GM19193 (cell line): Measurements from ENCODE around the gene TMEM178A.

Experiments used
- POLR2A ChIP-seq: IDR thresholded peaks from 4 replicates; pipeline ENCODE4 v1.6.1; 2011; ENCODE audit not compliant: insufficient read depth, insufficient read length; ENCODE audit errors: extremely low read depth

The TMEM178A gene

DNA sequence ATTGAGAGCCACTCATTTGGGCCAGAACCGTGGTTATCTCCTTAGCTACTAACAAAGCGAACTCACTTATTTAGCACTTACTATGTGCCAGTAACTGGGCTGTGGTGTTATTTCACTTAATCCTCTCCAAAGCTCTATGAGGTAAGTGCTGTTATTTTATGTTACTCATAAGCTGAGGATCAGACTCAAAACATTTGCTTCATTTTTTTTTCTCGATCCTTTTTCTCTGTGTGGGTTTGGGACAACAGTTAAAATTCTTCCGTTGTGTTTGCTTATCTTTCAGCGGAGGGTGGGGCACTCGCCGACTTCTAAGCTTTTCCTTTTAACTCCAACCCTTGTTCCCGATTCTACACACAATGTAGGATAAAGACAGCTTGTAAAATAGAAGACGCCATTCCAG is 52.8 kb downstream of the TMEM178A start:
- no peak for TF ChIP-seq POLR2A

DNA sequence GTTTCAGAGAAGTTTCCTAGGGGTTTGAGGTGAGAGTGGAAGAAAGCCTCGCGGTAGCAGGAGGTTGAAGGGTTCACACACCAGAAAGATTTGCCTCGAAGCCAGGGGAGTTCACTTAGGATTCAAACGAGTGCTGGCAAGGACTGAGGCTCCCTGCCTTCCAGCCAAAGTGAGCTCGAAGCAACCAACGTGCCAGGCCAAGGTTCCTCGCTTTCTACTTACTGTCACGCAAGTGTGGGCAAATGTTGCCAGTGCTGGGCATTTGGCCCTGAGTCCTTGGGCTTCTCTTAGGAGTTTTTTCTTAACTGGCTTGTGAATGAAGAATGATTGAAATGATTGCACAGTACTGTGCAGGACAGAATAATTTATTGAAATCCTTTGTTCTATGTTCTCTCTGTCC is 53.6 kb downstream of the TMEM178A start:
- TF ChIP-seq POLR2A = no peak

DNA sequence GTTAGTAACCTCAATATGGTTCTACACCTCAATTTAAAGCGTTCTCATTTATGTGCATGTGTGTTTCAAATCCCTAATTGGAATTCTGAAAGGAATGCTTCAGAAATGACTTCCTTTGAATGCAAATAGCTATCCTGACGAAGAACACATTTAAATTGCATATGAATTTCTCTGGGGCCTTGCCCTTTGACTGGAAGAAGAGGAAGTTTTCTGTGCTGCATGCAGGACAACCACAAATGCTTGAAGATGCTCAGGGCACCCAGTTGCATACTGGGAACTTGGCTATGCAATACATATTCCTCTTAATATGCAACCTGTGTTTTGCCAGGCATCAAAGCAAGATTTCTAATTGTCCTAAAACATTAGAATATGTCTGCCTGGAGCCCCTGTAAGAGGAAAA is 55.3 kb downstream of the TMEM178A start:
- TF ChIP-seq POLR2A = no peak

DNA sequence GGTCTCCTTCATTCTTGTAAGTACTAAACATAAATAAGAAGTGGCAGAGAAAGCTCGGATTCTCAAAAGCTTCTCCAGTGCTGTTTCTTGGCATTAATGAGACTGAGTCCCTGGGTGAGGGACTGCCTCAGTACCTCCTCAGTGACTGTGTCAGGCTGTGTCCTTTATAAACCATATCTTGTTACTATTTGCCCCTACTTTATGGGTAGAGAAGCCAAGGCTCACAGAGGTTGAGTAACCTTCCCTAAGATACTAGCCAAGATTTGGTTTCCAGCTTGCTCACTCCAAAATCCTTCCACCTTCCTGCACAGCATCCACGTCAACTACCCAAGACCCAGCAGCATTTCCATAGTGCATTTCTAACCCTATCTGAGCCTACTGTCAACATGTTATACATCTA is 57.8 kb downstream of the TMEM178A start:
- no peak for TF ChIP-seq POLR2A

DNA sequence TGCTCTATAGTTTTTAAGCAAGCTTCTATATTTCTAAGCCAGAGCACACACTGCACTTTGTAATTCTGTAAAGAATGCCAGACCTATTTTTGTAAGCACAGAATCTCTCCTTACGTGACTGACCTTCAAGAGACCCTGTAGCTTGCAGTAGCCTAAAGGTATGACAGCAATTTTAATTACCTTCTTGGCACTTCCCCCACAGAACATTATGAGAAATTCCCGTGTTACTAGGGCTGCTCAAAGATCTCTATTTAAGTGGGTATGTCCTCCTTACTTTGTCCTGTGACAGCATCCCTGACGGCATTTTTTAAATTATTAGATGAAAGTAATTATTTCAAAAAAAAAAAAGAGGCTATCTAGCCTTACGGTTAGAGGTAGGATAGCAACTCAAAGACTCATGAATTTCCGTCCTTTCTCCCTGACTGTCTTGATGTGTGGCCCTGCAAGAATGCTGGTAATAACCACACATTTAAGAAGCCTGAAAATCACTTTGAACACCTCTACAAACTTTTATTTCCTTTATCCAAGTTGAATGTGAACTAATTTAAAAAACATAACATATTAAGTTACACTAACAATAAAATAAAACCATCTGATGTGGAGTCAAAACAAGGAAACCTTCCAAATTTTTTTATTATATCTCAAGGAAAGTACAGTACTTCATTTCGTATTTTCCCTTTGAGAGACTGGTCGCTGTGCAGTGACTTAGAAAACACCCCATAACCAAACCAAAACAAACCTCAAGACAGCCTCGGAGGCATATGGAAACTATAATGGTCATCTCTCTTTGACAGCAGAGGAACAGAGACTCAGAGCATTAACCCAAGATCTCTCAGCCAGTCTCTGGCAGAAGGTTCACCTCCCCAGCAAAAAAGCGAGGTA is 58.5 kb downstream of the TMEM178A start:
- TF ChIP-seq POLR2A = no peak

DNA sequence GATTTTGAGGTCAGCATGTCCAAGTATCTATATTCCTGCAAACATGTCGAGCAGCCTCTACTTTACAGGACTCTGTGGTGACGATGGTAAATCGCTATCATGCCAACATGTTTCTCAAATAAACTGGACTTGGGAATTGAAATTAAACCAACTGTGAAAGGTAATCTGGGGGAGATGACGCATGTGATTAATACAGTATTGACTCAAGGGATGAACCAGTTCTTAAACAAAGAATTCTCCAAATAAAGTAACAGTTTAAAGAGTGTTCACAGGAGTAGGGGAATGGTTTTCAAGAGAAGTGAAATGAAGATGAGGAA is 59.1 kb downstream of the TMEM178A start:
- TF ChIP-seq POLR2A = no peak

DNA sequence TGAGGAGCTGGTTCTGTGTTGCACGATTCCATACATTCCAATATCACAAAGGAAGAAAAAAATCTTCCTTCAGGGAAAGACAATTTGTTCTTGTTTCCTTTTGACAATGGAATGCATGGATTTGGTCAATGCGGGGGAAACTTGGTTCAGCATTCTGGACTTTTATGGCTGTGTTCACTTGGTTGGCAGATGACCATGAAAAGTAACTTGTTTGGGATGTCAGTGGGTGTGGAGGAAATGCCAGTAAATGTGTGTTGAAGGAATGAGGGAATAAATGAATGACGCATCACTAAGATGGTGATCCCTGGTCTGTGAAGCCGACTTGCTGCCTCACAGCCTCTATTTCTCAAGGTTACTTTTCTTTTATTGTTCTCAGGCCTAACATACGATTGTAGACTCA is 59.7 kb downstream of the TMEM178A start:
- TF ChIP-seq POLR2A = no peak

DNA sequence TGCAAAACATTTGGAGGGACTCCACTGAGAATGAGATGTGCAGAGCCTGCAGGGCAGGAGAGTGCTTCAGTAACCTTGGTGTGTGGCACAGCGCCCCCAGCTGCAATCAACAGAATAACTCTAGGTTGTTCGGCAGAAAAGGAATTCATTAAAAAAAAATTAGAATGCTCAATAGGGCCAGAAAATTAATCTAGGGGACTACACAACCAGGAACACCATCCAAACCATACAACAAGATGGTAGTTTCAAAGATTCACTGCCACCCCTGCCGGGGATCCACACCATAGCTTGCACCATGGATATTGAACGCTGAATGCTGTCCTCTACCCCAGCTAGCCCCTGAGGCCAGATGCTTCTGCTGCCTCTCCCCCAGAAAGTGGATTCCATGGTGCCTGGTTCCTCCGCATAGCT is 63.2 kb downstream of the TMEM178A start:
- TF ChIP-seq POLR2A = no peak

DNA sequence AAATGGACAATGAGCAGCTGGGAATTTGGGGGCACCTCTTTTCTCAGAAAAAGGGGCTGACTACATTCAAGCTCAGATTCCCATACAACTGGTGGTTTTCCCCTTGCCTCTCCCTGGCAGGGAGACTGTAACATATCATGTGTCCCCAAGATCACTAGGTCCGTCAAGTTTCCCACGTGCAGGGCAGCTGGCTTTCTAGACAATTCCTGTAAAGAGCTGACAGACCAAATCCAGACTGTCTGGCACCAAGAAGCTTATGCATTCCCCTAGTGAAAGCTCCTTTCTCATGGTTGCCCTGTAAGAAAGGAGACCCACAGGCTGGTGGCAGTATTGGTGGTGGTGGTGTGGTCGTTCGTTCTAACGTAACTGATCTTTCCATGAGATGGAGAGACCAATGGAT is 64.6 kb downstream of the TMEM178A start:
- TF ChIP-seq POLR2A = no peak

DNA sequence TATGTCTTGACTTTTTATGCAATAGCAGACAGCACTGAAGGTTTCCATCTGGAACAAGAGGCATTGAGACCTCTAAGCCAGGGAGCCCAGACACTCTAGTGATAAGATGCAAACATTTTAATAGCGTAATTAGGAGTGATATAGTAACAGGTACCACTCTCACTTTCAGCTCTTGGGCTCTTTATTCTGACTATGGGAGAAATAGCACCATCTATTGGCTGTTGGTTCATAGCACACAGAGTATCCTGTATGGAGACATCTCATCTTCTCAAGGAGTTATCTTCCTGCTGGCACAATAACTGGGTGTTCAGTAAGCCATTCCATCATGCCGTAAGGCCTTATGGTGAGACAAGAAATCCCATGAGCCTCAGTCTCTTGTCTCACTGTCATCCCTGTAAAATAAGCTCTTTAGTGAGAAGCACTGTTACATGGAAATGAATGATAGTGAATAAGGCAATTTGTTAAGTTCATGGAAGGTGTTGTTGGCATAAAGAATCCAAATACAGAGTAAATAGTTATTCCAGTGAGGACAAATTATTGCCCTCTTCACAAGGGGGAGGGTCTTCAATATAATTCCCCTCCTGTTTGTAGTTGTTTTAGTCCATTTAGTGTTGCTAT is 65.1 kb downstream of the TMEM178A start:
- no peak for TF ChIP-seq POLR2A

DNA sequence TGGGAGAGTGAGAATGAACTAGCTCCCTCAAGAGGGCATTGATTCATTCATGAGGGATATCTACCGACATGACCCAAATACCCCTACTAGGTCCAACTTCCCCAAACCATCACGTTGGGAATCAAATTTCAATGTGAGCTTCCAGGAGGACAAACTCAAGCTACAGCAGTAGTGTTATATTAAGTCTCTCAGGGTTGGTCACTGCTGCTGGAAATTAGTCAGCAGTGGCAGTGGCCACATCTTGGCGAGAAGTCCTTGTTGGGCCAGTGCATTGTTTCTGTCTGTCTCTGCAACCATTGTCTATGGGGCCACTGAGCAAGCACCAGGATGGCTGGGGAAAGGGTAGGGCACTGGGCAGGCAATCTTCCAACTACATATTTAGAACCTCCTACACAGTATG is 65.8 kb downstream of the TMEM178A start:
- TF ChIP-seq POLR2A = no peak

DNA sequence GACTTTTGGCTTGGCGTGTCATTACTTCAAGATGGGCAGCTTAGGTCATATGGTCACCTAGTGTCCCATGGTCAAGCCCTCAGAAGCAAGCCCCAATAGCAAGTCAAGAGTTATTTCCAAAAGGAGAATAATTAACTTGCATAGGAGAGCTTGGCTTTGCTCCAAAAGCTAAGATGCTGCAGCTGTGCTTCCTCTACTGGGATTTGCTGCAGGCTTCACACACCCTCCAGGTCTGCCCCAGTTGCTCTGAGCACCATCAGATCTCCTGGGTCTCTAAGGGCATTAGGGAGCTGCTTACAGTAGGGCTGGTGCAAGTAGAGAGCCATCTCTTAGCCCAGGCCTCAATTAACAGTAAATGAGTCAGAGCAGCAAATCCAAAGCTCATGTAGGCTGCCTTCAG is 66.8 kb downstream of the TMEM178A start:
- no peak for TF ChIP-seq POLR2A

DNA sequence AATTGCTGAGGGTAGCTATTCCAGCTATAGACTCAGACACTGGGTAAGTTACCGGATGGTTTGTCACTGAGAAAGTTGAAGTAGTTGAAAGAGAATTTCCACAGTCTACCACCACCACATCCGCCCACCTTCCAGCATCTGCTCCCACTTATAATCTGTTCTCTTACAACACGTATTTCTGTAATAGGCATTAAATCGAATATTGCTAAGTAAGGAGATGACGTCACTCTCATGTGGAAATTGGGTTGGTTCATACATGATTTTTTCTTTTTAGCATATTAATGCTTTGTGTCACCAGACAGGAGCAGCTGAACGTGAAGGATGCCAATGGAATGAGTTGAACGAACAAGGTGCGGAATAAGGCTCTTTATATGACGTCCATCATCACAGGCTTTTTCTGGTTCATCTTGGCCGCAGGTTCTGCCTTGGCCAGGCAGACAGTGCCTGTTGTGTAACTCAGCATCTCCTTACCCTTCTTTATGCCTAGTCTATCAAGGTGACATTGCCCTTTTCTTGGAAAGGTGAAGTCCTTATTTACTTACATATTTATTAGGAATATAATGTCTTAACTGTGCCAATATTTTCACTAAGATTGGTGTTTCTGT is 67.5 kb downstream of the TMEM178A start:
- TF ChIP-seq POLR2A = no peak

DNA sequence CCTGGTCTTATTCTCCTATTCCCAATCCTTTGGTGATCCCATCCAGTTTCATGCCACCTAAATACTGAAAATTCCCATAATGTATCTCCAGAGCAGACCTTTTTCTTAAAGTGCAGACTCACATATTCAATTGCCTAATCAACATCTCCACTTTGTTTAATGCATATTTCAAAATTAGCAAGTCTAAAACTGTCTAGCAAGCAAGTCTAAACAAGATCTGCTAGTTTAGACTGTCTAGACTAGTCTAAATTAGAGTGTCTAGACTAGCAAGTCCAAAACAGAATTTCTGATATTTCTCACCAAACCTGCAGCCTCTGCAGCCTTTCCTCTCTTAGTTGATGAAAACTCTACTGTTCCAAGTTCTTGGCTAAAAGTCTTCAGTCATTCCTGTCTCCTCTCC is 68.7 kb downstream of the TMEM178A start:
- TF ChIP-seq POLR2A = no peak

DNA sequence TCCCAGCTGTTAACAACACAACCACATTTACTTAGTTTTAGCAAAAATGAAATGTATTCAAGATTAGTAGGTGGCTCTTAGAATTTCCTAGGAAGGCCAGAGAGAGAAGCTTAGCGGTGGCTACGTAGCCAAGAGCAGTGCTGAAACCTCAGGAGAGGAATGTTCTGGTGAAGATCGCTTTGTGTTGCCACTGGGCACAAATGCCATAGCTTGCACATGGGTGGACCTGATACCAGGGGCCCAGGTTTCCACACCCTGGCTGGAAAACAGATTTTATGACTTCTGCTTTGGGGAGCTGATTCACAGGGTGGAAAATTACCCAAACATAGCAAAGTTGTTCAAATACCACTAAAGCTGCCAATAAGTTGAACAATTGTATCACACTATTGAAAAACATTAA is 69.9 kb downstream of the TMEM178A start:
- TF ChIP-seq POLR2A = no peak

DNA sequence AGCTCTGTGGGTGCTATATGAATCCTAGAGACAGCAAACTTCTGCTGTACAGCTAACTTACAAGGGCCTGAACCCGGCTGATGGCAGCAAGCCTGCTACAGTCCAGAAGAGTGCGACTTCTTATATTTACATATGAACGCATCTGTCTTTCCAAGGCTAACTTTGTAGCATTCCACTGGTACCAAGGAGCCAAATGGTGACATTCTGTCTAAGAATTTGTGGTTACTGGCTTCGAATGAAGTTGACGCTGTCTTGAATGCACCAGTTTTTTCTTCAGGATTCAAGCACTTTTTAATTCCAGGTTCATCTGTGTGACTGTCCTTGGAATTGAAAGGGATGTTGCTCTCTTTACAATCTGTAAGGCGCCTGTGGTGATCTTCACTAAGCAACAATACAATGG is 70.9 kb downstream of the TMEM178A start:
- no peak for TF ChIP-seq POLR2A
